ENCODE results near the gene HOXB4.

DNA sequence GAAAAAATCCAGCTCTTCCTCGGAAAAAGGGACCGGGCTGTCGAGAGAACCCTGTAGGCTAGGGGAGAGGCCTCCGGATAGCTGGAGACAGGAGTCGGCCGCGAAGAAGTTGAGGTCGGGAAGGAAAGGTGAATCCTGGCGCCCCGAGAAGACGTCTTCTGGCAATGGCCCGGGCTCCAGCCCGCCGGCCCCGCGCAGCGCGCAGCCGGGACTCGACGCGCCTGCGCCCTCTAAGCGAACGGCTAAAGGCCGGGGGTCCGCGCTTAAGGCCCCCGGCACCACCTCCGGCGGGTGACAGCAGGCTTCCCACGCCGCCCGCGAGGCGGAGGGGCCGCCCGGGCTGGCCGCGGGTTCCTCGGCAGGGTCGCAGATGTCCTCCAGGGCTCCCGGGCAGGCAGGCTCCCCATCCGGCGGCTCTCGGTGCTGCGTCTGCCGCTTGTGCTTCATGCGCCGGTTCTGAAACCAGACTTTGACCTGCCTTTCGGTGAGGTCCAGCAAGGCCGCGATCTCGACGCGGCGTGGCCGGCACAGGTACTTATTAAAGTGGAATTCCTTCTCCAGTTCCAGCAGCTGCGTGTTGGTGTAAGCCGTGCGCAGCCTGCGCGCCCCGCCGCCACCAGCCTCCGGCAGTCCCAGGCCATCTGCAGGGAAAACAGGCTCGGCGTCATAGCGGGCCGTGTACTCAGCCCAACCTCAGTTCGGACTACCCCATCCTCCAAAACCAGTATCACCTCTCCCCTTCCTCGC lies 34.9 kb downstream of the HOXB4 start:
- TF ChIP-seq, protein P1, sequence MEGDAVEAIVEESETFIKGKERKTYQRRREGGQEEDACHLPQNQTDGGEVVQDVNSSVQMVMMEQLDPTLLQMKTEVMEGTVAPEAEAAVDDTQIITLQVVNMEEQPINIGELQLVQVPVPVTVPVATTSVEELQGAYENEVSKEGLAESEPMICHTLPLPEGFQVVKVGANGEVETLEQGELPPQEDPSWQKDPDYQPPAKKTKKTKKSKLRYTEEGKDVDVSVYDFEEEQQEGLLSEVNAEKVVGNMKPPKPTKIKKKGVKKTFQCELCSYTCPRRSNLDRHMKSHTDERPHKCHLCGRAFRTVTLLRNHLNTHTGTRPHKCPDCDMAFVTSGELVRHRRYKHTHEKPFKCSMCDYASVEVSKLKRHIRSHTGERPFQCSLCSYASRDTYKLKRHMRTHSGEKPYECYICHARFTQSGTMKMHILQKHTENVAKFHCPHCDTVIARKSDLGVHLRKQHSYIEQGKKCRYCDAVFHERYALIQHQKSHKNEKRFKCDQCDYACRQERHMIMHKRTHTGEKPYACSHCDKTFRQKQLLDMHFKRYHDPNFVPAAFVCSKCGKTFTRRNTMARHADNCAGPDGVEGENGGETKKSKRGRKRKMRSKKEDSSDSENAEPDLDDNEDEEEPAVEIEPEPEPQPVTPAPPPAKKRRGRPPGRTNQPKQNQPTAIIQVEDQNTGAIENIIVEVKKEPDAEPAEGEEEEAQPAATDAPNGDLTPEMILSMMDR (IDR thresholded peaks at IDR 0.05; ENCODE audit: insufficient read depth, low read length, poor library complexity, severe bottlenecking), result no peak
- no peak for TF ChIP-seq EZH2phosphoT487 (conservative IDR thresholded peaks at IDR 0.05; ENCODE audit: low read length)
